Caco-2 (cell line): Measurements from ENCODE around the gene EFHC1. TPM values are rescaled to one million over a fixed set of nuclear protein-coding genes. Genes with fewer than 3 reads are reported as not detected.

Source experiments
- BruUV-seq: library from RNA; stranded (reverse); fragments of 400-500 nt; replicated peaks from 2 replicates; lab custom pipeline; 2021; lab: Mats Ljungman, UMichigan
- CTCF ChIA-PET: fragments of 300-600 bp; sonication (Branson Sonifier 250); formaldehyde crosslinking; loops from one replicate; lab custom pipeline; 2022; ENCODE audit warnings: antibody characterized with exemption; lab: Charles Lee
- POLR2A ChIA-PET: fragments of 300-600 bp; sonication (Branson Sonifier 250); formaldehyde crosslinking; loops from one replicate; lab custom pipeline; 2022; ENCODE audit warnings: antibody characterized with exemption; lab: Charles Lee
- DNase-seq, 2 experiments: peaks; one replicate each; pipeline versions ENCODE4 v3.0.0 to v3.0.0-alpha.2; 2020 to 2022
- H3K27me3 ChIP-seq: replicated peaks from 2 replicates; pipeline ENCODE4 v1.6.0; 2011; ENCODE audit warnings: low read length; ENCODE audit not compliant: control insufficient read depth, insufficient read depth
- H3K36me3 ChIP-seq: 2 replicates; pipeline ENCODE4 v1.5.1; 2011; ENCODE audit warnings: low read length; ENCODE audit not compliant: control insufficient read depth, insufficient read depth
- H3K4me1 ChIP-seq: fragments of 250-450 bp; sonication (Bioruptor Pico); 2 replicates; pipeline ENCODE4 v1.5.1; 2020; ENCODE audit warnings: mild to moderate bottlenecking
- H3K4me3 ChIP-seq: 2 replicates; pipeline ENCODE4 v1.5.1; 2011; ENCODE audit warnings: low read depth, mild to moderate bottlenecking, control low read depth, low read length
- H3K9me3 ChIP-seq: fragments of 250-450 bp; sonication (Bioruptor Pico); 2 replicates; pipeline ENCODE4 v1.5.1; 2020; ENCODE audit warnings: mild to moderate bottlenecking, moderate library complexity
- H3K27ac Mint-ChIP-seq: one replicate; pipeline ENCODE4 v1.8.0; 2022; ENCODE audit warnings: mixed read lengths; ENCODE audit not compliant: unreplicated experiment
- H3K27me3 Mint-ChIP-seq: one replicate; pipeline ENCODE4 v1.8.0; 2022; ENCODE audit warnings: mixed read lengths; ENCODE audit not compliant: insufficient read depth, unreplicated experiment
- H3K36me3 Mint-ChIP-seq: one replicate; pipeline ENCODE4 v1.8.0; 2022; ENCODE audit warnings: mild to moderate bottlenecking, mixed read lengths; ENCODE audit not compliant: insufficient read depth, unreplicated experiment
- H3K4me1 Mint-ChIP-seq: one replicate; pipeline ENCODE4 v1.8.0; 2022; ENCODE audit warnings: low read depth, mixed read lengths; ENCODE audit not compliant: unreplicated experiment
- H3K4me3 Mint-ChIP-seq: one replicate; pipeline ENCODE4 v1.8.0; 2022; ENCODE audit warnings: mild to moderate bottlenecking, moderate library complexity, mixed read lengths; ENCODE audit not compliant: unreplicated experiment
- H3K9me3 Mint-ChIP-seq: one replicate; pipeline ENCODE4 v1.8.0; 2022; ENCODE audit warnings: mixed read lengths; ENCODE audit not compliant: unreplicated experiment
- intact Hi-C: fragments of 100-400 bp; cut with micrococcal nuclease; formaldehyde crosslinking; loops from one replicate; pipeline ENCODE4 v1.10.0; 2022; ENCODE audit not compliant: unreplicated experiment
- total RNA-seq: library from RNA; stranded (reverse); gene quantifications from 2 replicates; pipeline ENCODE4 v1.2.3, GENCODE V29; 2022
- TF ChIP-seq, protein P1 (sequence below), 2 experiments: fragments of 200-600 bp in 1 of 2; IDR thresholded peaks; 1 replicate in 1 of 2; 2 replicates in 1 of 2; pipeline versions ENCODE4 v1.5.1 to v1.8.0; 2011 to 2022; ENCODE audit warnings: antibody characterized with exemption in 1 of 2, control low read depth in 1 of 2, inconsistent platforms in 1 of 2, low read depth in 1 of 2, low read length in 1 of 2, mild to moderate bottlenecking in 1 of 2, moderate library complexity in 1 of 2; ENCODE audit not compliant: insufficient read depth in 1 of 2, severe bottlenecking in 1 of 2, unreplicated experiment in 1 of 2

Gene EFHC1
- total RNA-seq, 1 experiment from 2014 or later = 14.6 TPM

DNA sequence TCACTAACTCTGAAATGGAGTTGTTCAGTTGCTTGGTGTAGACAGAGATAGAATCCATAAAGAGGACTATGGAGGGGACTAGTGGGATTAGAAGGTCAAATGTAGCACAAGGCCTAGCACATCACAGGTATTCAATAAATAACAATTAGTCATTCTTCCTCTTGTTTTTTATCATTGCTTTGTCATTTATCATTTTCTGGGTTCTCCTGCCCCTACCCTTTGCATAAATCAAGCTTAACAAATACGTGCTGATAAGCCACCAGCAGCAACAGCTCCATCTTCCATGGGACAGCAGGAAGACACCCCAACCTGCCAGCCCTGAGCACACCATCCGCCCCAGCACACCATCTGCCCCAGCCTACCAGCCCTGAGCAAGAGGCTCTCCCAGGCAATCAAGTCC is 133.6 kb downstream of the EFHC1 start:
- Histone ChIP-seq H3K36me3 (no peaks in the 10 kb centered on the region; the same call in 1 of the 2 replicates), H3K27me3 (no peaks in the 10 kb centered on the region), H3K4me1 (peaks cover 30% of the 10 kb centered on the region), H3K9me3 (no peaks in the 10 kb centered on the region), H3K4me3 (no peak overlapping the region)
- intact Hi-C loops = no loop called here
- no peaks in the 10 kb centered on the region for H3K9me3 Mint-ChIP-seq
- no peak overlapping the region for H3K4me3 Mint-ChIP-seq
- H3K27ac Mint-ChIP-seq = no peak overlapping the region
- TF ChIP-seq, protein P1, sequence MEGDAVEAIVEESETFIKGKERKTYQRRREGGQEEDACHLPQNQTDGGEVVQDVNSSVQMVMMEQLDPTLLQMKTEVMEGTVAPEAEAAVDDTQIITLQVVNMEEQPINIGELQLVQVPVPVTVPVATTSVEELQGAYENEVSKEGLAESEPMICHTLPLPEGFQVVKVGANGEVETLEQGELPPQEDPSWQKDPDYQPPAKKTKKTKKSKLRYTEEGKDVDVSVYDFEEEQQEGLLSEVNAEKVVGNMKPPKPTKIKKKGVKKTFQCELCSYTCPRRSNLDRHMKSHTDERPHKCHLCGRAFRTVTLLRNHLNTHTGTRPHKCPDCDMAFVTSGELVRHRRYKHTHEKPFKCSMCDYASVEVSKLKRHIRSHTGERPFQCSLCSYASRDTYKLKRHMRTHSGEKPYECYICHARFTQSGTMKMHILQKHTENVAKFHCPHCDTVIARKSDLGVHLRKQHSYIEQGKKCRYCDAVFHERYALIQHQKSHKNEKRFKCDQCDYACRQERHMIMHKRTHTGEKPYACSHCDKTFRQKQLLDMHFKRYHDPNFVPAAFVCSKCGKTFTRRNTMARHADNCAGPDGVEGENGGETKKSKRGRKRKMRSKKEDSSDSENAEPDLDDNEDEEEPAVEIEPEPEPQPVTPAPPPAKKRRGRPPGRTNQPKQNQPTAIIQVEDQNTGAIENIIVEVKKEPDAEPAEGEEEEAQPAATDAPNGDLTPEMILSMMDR (IDR thresholded peaks at IDR 0.05; ENCODE audit: insufficient read depth in 1 of 2, low read depth in 1 of 2, low read length in 1 of 2, severe bottlenecking in 1 of 2, unreplicated experiment in 1 of 2) = no peak
- ChIA-PET CTCF (no interaction called here), POLR2A (no interaction called here)
- H3K4me1 Mint-ChIP-seq = peaks cover 30% of the 10 kb centered on the region
- no peaks in the 10 kb centered on the region for H3K27me3 Mint-ChIP-seq
- H3K36me3 Mint-ChIP-seq = no peaks in the 10 kb centered on the region
- BruUV-seq = no TSS peak
- no peak for DNase-seq

DNA sequence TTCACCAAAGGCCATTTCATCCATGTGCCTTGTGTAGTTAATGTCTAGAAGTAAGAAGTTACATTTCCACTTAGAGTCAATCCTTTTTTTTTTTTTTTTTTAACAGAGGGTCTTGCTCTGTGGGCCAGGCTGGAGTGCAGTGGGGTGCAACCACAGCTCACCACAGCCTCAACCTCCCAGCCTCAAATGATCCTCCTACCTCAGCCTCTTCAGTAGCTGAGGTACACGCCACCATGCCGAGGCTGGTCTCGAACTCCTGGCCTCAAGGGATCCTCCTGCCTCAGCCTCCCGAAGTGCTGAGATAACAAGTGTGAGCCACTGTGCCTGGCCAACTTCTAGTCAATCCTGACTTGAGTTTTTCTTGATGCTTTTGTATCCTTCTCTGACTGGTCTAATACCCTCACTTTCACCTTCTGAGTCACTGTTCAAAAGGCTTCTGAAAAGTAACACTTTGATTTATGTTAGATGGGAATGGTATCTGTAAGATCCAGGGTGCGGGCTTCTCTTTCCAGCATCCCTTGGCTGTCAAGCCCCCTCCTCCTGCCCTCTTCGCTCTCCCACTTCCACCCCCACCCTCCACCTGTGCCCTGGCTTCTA is 134.6 kb downstream of the EFHC1 start:
- Histone ChIP-seq H3K4me1 (peaks cover 30% of the 10 kb centered on the region), H3K27me3 (no peaks in the 10 kb centered on the region), H3K9me3 (no peaks in the 10 kb centered on the region), H3K4me3 (no peak overlapping the region), H3K36me3 (no peaks in the 10 kb centered on the region; the same call in 1 of the 2 replicates)
- Mint-ChIP-seq H3K9me3 (no peaks in the 10 kb centered on the region), H3K4me1 (peaks cover 30% of the 10 kb centered on the region), H3K36me3 (no peaks in the 10 kb centered on the region), H3K27ac (no peak overlapping the region), H3K27me3 (no peaks in the 10 kb centered on the region), H3K4me3 (no peak overlapping the region)
- POLR2A ChIA-PET = no interaction called here
- intact Hi-C loops = no loop called here
- TF ChIP-seq, protein P1 (IDR thresholded peaks at IDR 0.05; ENCODE audit: insufficient read depth in 1 of 2, low read depth in 1 of 2, low read length in 1 of 2, severe bottlenecking in 1 of 2, unreplicated experiment in 1 of 2) = no peak
- CTCF ChIA-PET = no interaction called here
- no peak for DNase-seq
- BruUV-seq = no TSS peak

DNA sequence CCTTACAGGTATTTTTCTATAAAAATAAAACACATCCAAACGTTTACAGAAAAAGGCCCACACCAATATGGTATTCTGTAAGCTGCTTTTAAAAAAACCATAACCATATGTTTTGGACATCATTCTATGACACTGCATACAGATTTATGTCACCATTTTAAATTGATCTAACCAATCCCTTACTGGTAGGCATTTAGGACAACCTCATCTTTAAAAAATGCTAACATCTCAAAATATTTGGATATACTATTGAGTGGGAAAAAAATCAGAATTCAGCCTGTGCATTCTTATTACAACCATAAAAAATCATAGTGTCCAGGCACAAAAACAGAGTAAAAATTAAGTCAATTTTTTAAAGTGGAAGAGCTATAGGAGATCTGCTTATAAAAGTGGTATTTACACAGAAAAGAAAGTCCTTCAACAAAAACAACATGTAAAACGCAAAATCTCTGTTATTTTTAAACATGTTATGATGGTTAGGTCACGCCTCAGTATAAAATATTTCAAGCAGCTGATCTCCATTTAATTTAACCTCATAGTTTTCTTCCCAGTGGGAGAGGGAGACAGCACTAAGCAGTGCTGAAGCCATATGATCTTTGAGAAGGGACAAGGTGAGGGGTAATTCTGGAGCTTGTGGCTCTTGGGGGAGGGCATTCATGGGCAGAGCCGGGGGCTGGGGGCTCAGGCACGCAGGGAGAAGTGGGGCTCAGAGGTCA is 135.5 kb downstream of the EFHC1 start:
- POLR2A ChIA-PET = no interaction called here
- H3K4me1 Mint-ChIP-seq = peaks cover 23% of the 10 kb centered on the region
- no TSS peak for BruUV-seq
- H3K9me3 ChIP-seq = no peaks in the 10 kb centered on the region
- CTCF ChIA-PET = no interaction called here
- peaks cover 29% of the 10 kb centered on the region for H3K4me1 ChIP-seq
- H3K27ac Mint-ChIP-seq = peak overlapping the region; percentile 54
- TF ChIP-seq, protein P1 (IDR thresholded peaks at IDR 0.05; ENCODE audit: insufficient read depth in 1 of 2, low read depth in 1 of 2, low read length in 1 of 2, severe bottlenecking in 1 of 2, unreplicated experiment in 1 of 2) = no peak
- intact Hi-C loops = no loop called here
- H3K4me3 Mint-ChIP-seq = no peak overlapping the region
- H3K36me3 ChIP-seq = no peaks in the 10 kb centered on the region; the same call in 1 of the 2 replicates
- H3K27me3 Mint-ChIP-seq = no peaks in the 10 kb centered on the region
- no peaks in the 10 kb centered on the region for H3K27me3 ChIP-seq
- no peak overlapping the region for H3K4me3 ChIP-seq
- no peaks in the 10 kb centered on the region for H3K9me3 Mint-ChIP-seq
- H3K36me3 Mint-ChIP-seq = no peaks in the 10 kb centered on the region
- DNase-seq = no peak
